K562 (cell line): ENCODE measurements around the gene COX6B1. TPM values are rescaled to one million over a fixed set of nuclear protein-coding genes. Genes with fewer than 3 reads are reported as not detected.

ENCODE experiments used
- ASH1L ChIP-seq: fragments of 450-650 bp; IDR thresholded peaks from 2 replicates; pipeline ENCODE4 v1.6.1; 2018; ENCODE audit warnings: borderline replicate concordance, mild to moderate bottlenecking, low read depth; ENCODE audit not compliant: partially characterized antibody
- CBX2 ChIP-seq: fragments of 200-600 bp; sonication (generic); IDR thresholded peaks from one replicate; pipeline ENCODE4 v1.6.1; 2012; ENCODE audit warnings: mild to moderate bottlenecking, low read length, inconsistent platforms; ENCODE audit not compliant: insufficient read depth, poor library complexity, severe bottlenecking
- DMBX1 ChIP-seq: fragments of 250-450 bp; sonication (Bioruptor Pico); IDR thresholded peaks from 2 replicates; pipeline ENCODE4 v1.8.0; 2022; ENCODE audit warnings: inconsistent platforms, mild to moderate bottlenecking, moderate library complexity, borderline replicate concordance
- MCM7 ChIP-seq, 2 experiments: fragments of 450-650 bp; IDR thresholded peaks; 2 replicates each; pipeline ENCODE4 v1.6.1; 2016 to 2018
- NR2F6 ChIP-seq: fragments of 450-650 bp; formaldehyde crosslinking; IDR thresholded peaks from 2 replicates; pipeline ENCODE4 v1.4.0; 2020; ENCODE audit warnings: mild to moderate bottlenecking
- PHTF2 ChIP-seq: fragments of 250-450 bp; sonication (Bioruptor Pico); IDR thresholded peaks from 2 replicates; pipeline ENCODE4 v1.5.0; 2021; ENCODE audit warnings: mild to moderate bottlenecking
- POLR2G ChIP-seq: fragments of 200-400 bp; formaldehyde crosslinking; IDR thresholded peaks from 2 replicates; pipeline ENCODE4 v1.6.1; 2017; ENCODE audit warnings: low read depth, mild to moderate bottlenecking, antibody characterized with exemption, low read length, moderate library complexity
- POLR3A ChIP-seq: IDR thresholded peaks from 2 replicates; pipeline ENCODE4 v1.6.1; 2011; ENCODE audit warnings: borderline replicate concordance, mild to moderate bottlenecking, moderate library complexity; ENCODE audit not compliant: insufficient read length, insufficient read depth; ENCODE audit errors: extremely low read depth
- PURB ChIP-seq: sonication (generic); formaldehyde crosslinking; IDR thresholded peaks from 2 replicates; pipeline ENCODE4 v1.9.0; 2021; ENCODE audit warnings: low read depth, mild to moderate bottlenecking, missing genetic modification reagents
- SMARCA4 ChIP-seq: fragments of 450-650 bp; IDR thresholded peaks from 2 replicates; pipeline ENCODE4 v1.6.1; 2016
- SOX6 ChIP-seq: fragments of 450-650 bp; IDR thresholded peaks from 2 replicates; pipeline ENCODE4 v1.6.1; 2014; ENCODE audit warnings: mild to moderate bottlenecking
- ZNF124 ChIP-seq: sonication (generic); formaldehyde crosslinking; IDR thresholded peaks from 2 replicates; pipeline ENCODE4 v1.8.1; 2022; ENCODE audit warnings: missing genetic modification reagents
- ZNF384 ChIP-seq: IDR thresholded peaks from 2 replicates; pipeline ENCODE4 v1.6.1; 2012; ENCODE audit warnings: low read depth, low read length, improper control_type of control experiment
- ZNF431 ChIP-seq: sonication (generic); formaldehyde crosslinking; IDR thresholded peaks from 2 replicates; pipeline ENCODE4 v1.8.0; 2022; ENCODE audit warnings: mild to moderate bottlenecking, missing genetic modification reagents
- ZNF785 ChIP-seq: fragments of 250-450 bp; sonication (Bioruptor Pico); IDR thresholded peaks from 2 replicates; pipeline ENCODE4 v1.4.0; 2020; ENCODE audit warnings: mild to moderate bottlenecking
- ZNF830 ChIP-seq: fragments of 250-450 bp; sonication (Bioruptor Pico); IDR thresholded peaks from 2 replicates; pipeline ENCODE4 v1.5.0; 2021; ENCODE audit warnings: mild to moderate bottlenecking
- polyA plus RNA-seq, 8 experiments: library from polyadenylated mRNA; depleted of rRNA in 4 of 8; stranded (reverse) in 5 of 8; unstranded in 3 of 8; fragments of >200 nt; fragmentation: Nextera tagmentation in 2 of 8; fragmentation: Illumina TruSeq in 1 of 8; extraction: Ambion mirVana in 2 of 8; extraction: Trizol in 1 of 8; gene quantifications; 2 replicates each; pipeline versions ENCODE4 v1.2.1 to v1.2.3, GENCODE V29; 2011 to 2014; ENCODE audit warnings: inconsistent platforms in 1 of 8, missing spikeins in 1 of 8
- total RNA-seq, 7 experiments: library from RNA; depleted of rRNA in 6 of 7; stranded (reverse); fragments of >200 nt in 6 of 7; fragmentation: Illumina TruSeq in 2 of 7; extraction: Trizol in 2 of 7; gene quantifications; 2 replicates each; pipeline versions ENCODE4 v1.2.1 to v1.2.3, GENCODE V29; 2011 to 2021; ENCODE audit warnings: low replicate concordance in 1 of 7
- TF ChIP-seq, protein P1 (sequence below): fragments of 250-450 bp; sonication (Bioruptor Pico); IDR thresholded peaks from 2 replicates; pipeline ENCODE4 v1.8.0; 2022; ENCODE audit warnings: moderate library complexity, mild to moderate bottlenecking, inconsistent platforms
- TF ChIP-seq, protein P2 (sequence below): sonication (generic); formaldehyde crosslinking; IDR thresholded peaks from 2 replicates; pipeline ENCODE4 v1.8.0; 2022; ENCODE audit warnings: missing genetic modification reagents, mild to moderate bottlenecking, borderline replicate concordance
- TF ChIP-seq, protein P3 (sequence below): IDR thresholded peaks from 2 replicates; pipeline ENCODE4 v1.6.1; 2011; ENCODE audit warnings: borderline replicate concordance, low read depth, mild to moderate bottlenecking, moderate library complexity, low read length; ENCODE audit not compliant: insufficient read depth, poor library complexity, severe bottlenecking
- TF ChIP-seq, protein P4 (sequence below): fragments of 250-450 bp; sonication (Bioruptor Pico); IDR thresholded peaks from 2 replicates; pipeline ENCODE4 v1.4.0; 2020; ENCODE audit warnings: borderline replicate concordance
- TF ChIP-seq, protein P5 (sequence below): fragments of 450-650 bp; formaldehyde crosslinking; IDR thresholded peaks from 2 replicates; pipeline ENCODE4 v1.4.0; 2022; ENCODE audit warnings: missing genetic modification characterization

Gene COX6B1
- total and polyA plus RNA-seq, 9 of the 15 experiments (the other 6 are each of a cell fraction or from before 2014, with no cell fraction given), result 777 to 2,393 (median 1,219) TPM

DNA sequence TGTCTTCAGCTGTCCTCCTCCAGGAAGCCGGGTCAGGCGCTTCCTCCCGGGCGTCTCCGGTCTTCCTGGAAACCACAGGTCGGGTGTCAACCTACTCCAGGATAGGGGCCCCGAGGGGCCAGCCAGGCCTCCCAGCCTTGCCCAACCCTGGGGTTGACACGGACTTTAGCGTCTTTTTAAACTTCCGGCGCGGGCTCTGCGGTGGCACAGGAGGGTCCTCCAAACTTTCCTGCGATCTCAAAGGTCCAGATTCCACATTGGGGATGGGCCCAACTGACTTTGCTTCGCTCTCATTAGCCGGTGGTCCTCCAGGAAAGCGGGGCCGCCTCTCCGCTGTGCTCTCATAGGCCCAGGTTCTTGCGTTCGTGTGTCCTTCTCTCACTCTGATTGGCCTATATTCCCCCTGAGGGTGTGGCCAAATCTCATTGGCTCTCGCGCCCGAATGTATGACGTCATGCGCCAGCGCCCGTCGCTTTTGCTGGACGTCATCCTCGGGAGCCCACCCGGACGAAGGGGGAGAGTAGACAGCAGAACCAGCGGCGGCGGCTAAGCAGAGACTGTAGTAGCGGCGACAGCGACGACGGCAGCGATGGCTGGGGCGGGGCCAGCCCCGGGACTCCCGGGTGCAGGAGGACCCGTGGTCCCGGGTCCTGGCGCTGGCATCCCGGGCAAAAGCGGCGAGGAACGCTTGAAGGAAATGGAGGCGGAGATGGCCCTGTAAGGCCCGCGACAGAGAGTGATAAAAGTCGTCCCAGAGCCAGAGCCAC lies 19.4 kb upstream of the COX6B1 start, which contains the start of gene RBM42 (continued):
- TF ChIP-seq CBX2 (no peak), ZNF124 (CRISPR knock-in tag) (no peak), POLR3A (no peak), POLR2G (peak; percentile 83), ZNF384 (no peak), NR2F6 (no peak), PHTF2 (CRISPR knock-in tag) (no peak), ZNF785 (CRISPR knock-in tag) (no peak), MCM7 (IDR thresholded peaks at IDR 0.05) (no peak), SOX6 (no peak), PURB (CRISPR knock-in tag) (no peak), SMARCA4 (no peak), ZNF431 (CRISPR knock-in tag) (no peak), ZNF830 (CRISPR knock-in tag) (no peak), DMBX1 (no peak), ASH1L (peak; percentile 96)
- TF ChIP-seq, protein P1, sequence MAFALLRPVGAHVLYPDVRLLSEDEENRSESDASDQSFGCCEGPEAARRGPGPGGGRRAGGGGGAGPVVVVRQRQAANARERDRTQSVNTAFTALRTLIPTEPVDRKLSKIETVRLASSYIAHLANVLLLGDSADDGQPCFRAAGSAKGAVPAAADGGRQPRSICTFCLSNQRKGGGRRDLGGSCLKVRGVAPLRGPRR (CRISPR knock-in tag), result no peak
- TF ChIP-seq, protein P2, sequence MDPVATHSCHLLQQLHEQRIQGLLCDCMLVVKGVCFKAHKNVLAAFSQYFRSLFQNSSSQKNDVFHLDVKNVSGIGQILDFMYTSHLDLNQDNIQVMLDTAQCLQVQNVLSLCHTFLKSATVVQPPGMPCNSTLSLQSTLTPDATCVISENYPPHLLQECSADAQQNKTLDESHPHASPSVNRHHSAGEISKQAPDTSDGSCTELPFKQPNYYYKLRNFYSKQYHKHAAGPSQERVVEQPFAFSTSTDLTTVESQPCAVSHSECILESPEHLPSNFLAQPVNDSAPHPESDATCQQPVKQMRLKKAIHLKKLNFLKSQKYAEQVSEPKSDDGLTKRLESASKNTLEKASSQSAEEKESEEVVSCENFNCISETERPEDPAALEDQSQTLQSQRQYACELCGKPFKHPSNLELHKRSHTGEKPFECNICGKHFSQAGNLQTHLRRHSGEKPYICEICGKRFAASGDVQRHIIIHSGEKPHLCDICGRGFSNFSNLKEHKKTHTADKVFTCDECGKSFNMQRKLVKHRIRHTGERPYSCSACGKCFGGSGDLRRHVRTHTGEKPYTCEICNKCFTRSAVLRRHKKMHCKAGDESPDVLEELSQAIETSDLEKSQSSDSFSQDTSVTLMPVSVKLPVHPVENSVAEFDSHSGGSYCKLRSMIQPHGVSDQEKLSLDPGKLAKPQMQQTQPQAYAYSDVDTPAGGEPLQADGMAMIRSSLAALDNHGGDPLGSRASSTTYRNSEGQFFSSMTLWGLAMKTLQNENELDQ, result no peak
- TF ChIP-seq, protein P3, sequence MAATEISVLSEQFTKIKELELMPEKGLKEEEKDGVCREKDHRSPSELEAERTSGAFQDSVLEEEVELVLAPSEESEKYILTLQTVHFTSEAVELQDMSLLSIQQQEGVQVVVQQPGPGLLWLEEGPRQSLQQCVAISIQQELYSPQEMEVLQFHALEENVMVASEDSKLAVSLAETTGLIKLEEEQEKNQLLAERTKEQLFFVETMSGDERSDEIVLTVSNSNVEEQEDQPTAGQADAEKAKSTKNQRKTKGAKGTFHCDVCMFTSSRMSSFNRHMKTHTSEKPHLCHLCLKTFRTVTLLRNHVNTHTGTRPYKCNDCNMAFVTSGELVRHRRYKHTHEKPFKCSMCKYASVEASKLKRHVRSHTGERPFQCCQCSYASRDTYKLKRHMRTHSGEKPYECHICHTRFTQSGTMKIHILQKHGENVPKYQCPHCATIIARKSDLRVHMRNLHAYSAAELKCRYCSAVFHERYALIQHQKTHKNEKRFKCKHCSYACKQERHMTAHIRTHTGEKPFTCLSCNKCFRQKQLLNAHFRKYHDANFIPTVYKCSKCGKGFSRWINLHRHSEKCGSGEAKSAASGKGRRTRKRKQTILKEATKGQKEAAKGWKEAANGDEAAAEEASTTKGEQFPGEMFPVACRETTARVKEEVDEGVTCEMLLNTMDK, result no peak
- TF ChIP-seq, protein P4, sequence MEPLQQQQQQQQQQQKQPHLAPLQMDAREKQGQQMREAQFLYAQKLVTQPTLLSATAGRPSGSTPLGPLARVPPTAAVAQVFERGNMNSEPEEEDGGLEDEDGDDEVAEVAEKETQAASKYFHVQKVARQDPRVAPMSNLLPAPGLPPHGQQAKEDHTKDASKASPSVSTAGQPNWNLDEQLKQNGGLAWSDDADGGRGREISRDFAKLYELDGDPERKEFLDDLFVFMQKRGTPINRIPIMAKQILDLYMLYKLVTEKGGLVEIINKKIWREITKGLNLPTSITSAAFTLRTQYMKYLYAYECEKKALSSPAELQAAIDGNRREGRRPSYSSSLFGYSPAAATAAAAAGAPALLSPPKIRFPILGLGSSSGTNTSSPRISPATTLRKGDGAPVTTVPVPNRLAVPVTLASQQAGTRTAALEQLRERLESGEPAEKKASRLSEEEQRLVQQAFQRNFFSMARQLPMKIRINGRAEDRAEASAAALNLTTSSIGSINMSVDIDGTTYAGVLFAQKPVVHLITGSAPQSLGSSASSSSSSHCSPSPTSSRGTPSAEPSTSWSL (CRISPR knock-in tag), result no peak
- TF ChIP-seq, protein P5, sequence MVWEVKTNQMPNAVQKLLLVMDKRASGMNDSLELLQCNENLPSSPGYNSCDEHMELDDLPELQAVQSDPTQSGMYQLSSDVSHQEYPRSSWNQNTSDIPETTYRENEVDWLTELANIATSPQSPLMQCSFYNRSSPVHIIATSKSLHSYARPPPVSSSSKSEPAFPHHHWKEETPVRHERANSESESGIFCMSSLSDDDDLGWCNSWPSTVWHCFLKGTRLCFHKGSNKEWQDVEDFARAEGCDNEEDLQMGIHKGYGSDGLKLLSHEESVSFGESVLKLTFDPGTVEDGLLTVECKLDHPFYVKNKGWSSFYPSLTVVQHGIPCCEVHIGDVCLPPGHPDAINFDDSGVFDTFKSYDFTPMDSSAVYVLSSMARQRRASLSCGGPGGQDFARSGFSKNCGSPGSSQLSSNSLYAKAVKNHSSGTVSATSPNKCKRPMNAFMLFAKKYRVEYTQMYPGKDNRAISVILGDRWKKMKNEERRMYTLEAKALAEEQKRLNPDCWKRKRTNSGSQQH (CRISPR knock-in tag), result no peak
